MCF 10A (cell line): ENCODE data around the gene MZT2B. TPM values are rescaled to one million over a fixed set of nuclear protein-coding genes. Genes with fewer than 3 reads are reported as not detected.
"Not testable (repeated sequence)": the region's sequence is repeated elsewhere in the genome, so short reads cannot be mapped to it uniquely, and the experiment has no call there.

Experiments
- BruUV-seq: library from RNA; stranded (reverse); fragments of 400-500 nt; replicated peaks from 2 replicates; lab custom pipeline; 2021; lab: Mats Ljungman, UMichigan
- CTCF ChIA-PET: fragments of 300-600 bp; sonication (Branson Sonifier 250); formaldehyde crosslinking; extraction: SDS; loops from one replicate; lab custom pipeline; 2021; ENCODE audit warnings: antibody characterized with exemption, inconsistent platforms; lab: Yijun Ruan, JAX
- POLR2A ChIA-PET: fragments of 300-600, 350-650 bp; sonication (Branson Sonifier 250); formaldehyde crosslinking; extraction: SDS; loops from one replicate; lab custom pipeline; 2020; ENCODE audit warnings: antibody characterized with exemption, inconsistent platforms; lab: Yijun Ruan, JAX
- DNase-seq: peaks from one replicate; pipeline ENCODE4 v3.0.0-alpha.2; 2018; ENCODE audit not compliant: unreplicated experiment
- H3K27ac Mint-ChIP-seq: one replicate; pipeline ENCODE4 v1.8.0; 2022; ENCODE audit warnings: mild to moderate bottlenecking, low read depth, mixed read lengths; ENCODE audit not compliant: unreplicated experiment
- H3K27me3 Mint-ChIP-seq: one replicate; pipeline ENCODE4 v1.8.0; 2022; ENCODE audit warnings: mixed read lengths; ENCODE audit not compliant: insufficient read depth, unreplicated experiment
- H3K36me3 Mint-ChIP-seq: one replicate; pipeline ENCODE4 v1.8.0; 2022; ENCODE audit warnings: mild to moderate bottlenecking, moderate library complexity, mixed read lengths; ENCODE audit not compliant: insufficient read depth, unreplicated experiment
- H3K4me1 Mint-ChIP-seq: one replicate; pipeline ENCODE4 v1.8.0; 2022; ENCODE audit warnings: mixed read lengths; ENCODE audit not compliant: insufficient read depth, unreplicated experiment
- H3K4me3 Mint-ChIP-seq: one replicate; pipeline ENCODE4 v1.8.0; 2022; ENCODE audit warnings: mild to moderate bottlenecking, moderate library complexity, mixed read lengths; ENCODE audit not compliant: unreplicated experiment
- H3K9me3 Mint-ChIP-seq: one replicate; pipeline ENCODE4 v1.8.0; 2022; ENCODE audit warnings: mixed read lengths; ENCODE audit not compliant: unreplicated experiment
- CTCF ChIP-seq: fragments of 200-600 bp; IDR thresholded peaks from one replicate; pipeline ENCODE4 v1.8.0; 2022; ENCODE audit warnings: antibody characterized with exemption, mild to moderate bottlenecking; ENCODE audit not compliant: unreplicated experiment
- intact Hi-C: fragments of 100-400 bp; cut with micrococcal nuclease; formaldehyde crosslinking; loops from 2 replicates; pipeline ENCODE4 v1.14.1; 2022
- total RNA-seq: library from RNA; stranded (reverse); gene quantifications from 2 replicates; pipeline ENCODE4 v1.2.3, GENCODE V29; 2022

The MZT2B gene
- total RNA-seq, 1 experiment from 2014 or later, result 402 TPM

DNA sequence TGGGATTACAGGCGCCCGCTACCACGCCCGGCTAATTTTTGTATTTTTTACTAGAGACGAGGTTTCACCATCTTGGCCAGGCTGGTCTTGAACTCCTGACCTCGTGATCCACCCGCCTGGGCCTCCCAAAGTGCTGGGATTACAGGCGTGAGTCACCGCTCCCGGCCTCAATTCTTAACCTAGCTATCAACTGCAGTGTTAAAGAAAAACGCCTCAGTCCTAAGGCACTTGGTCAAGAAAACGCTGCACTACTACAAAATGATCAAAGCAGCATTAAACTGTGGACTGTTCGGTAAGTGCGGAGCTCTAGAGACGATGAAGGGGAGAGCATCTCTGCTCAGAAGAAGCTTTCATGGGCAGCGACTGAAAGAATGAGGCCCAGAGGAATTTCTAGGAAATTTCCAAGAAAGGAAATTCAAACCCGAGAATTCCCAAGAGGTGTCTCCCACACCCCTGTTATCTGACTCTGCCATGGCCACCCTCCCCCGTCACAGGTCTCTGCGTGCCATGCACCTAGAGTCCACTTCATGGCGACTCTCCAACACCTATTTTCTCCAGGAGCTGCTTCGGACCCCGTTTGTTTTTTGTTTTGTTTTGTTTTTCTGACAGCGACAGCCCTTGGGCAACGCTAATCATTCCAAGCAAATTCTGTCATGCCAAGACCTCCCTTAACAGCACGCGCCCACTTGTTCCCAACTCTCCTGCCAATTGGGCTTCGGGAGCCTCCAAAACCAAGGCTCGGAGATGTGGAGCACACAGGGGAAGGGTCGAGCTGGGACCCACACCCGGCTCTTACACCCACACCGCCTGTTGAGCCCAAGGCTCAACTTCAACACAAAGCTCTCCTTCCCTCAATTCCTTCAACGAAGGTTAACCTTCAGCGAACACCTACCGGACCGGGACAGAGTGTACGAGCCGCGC, 1.4 kb upstream of the MZT2B start:
- DNase-seq, result peak; percentile 5
- peak overlapping the region; percentile 92 for H3K27ac Mint-ChIP-seq
- not testable (repeated sequence) for H3K4me1 Mint-ChIP-seq, H3K9me3 Mint-ChIP-seq, H3K27me3 Mint-ChIP-seq
- ChIA-PET CTCF (interaction anchor here (0.6 to 5.7 kb wide), 11 partner anchors 10 to 1329 kb away, joined by 3 to 90 read pairs (median 4); partner anchors contain the start of gene IMP4), POLR2A (interaction anchor here (0.6 to 4.0 kb wide), 10 partner anchors 10 to 174 kb away, joined by 3 to 61 read pairs (median 6); partner anchors contain the start of gene IMP4)
- peaks cover 11% of the 10 kb centered on the region for H3K36me3 Mint-ChIP-seq
- peak overlapping the region; percentile 85 for H3K4me3 Mint-ChIP-seq
- BruUV-seq, result TSS peak; percentile 65
- intact Hi-C loops, result loop anchor here (1.0 to 10.0 kb wide), 2 partner anchors 74 to 152 kb away; no protein-coding TSS in a partner anchor

DNA sequence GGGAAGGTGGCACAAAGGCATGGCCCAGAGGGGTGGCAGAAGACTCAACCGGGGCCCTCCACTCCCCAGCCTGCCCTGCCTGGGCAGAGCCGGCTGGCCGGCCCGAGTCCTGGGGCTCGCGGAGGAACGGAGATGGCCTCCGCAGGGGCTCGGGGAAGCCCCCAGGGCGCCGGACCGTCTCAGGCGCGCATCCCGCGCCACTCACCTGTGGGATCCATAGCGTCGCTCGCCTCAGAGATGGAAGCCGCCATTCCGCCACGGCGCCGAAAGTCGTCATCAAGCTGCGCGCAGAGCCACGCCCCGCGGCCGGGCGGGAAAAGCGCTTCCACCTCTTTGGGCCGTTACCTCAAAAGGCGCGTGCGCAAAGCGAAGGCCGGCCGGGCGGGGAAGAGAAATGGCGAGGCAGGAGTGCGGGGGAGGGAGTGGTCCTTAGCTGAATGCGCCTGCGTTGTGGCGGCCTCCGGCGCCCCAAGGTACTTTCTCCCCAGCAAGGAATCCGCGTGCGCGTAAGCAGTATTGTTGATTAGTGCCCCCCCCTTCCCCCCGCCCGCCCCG, 660 bp upstream of the MZT2B start, which contains the start of gene SMPD4:
TSS of gene SMPD4 (minus strand) at position 278 of the 555 bp plus-strand sequence. CDS start 5,010 bp downstream, outside the sequence.
- peak within 1 kb of the TSS; percentile 85 for H3K4me3 Mint-ChIP-seq
- peak; percentile 96 for DNase-seq
- no peaks in the 10 kb centered on the region for H3K9me3 Mint-ChIP-seq
- POLR2A ChIA-PET, result interaction anchor here (0.6 to 4.0 kb wide), 11 partner anchors 10 to 173 kb away, joined by 3 to 61 read pairs (median 5); partner anchors contain the start of gene IMP4
- intact Hi-C loops, result loop anchor here (1.0 to 10.0 kb wide), 2 partner anchors 73 to 151 kb away; no protein-coding TSS in a partner anchor
- H3K27ac Mint-ChIP-seq, result peak within 1 kb of the TSS; percentile 92
- TF ChIP-seq CTCF, result no peak
- H3K27me3 Mint-ChIP-seq, result no peaks in the 10 kb centered on the region
- peaks cover 5% of the 10 kb centered on the region for H3K4me1 Mint-ChIP-seq
- no TSS peak for BruUV-seq
- CTCF ChIA-PET, result interaction anchor here (0.6 to 5.7 kb wide), 10 partner anchors 10 to 463 kb away, joined by 3 to 90 read pairs (median 4); partner anchors contain the start of genes IMP4 and PTPN18
- H3K36me3 Mint-ChIP-seq, result peaks cover 12% of the 10 kb centered on the region

DNA sequence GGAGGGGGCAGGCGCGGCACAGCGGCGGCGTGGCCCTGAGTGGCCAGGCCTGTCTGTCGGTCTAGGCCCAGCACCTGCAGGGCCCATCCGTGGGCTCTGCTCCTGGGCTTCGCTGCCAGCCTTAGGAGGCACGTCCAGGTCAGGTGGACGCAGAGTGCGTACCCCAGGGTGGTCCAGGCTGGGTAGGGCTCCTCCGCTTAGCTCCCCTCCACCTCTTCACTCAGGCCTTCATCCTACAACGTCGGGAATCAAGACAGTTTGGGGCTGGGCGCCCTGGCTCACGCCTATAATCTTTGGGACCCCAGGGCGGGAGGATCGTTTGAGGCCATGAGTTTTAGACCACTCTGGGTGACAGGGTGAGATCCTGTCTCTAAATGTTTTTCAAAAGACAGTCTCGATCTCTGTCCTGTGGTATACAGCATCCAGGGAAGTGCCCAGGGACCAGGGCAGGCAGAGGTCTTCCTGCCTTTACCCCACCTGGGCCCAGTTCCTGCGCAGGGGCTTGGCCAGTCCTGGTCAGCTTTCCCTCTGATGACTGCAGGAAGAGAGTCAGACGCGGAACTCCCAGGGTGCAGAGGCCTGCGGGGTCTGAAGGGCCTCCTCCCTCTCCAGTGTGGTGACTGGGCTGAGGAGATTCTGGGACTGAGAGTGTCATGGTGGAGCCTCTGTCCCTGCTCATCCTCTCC, 907 bp downstream of the MZT2B start:
- Mint-ChIP-seq H3K36me3 (peaks cover 16% of the 10 kb centered on the region), H3K27ac (peak overlapping the region; percentile 82), H3K4me3 (peak overlapping the region; percentile 76)
- not testable (repeated sequence) for H3K9me3 Mint-ChIP-seq, H3K27me3 Mint-ChIP-seq, BruUV-seq, H3K4me1 Mint-ChIP-seq
- intact Hi-C loops, result loop anchor here (10.0 kb wide), 1 partner anchor 72 kb away; no protein-coding TSS in a partner anchor
- ChIA-PET POLR2A (interaction anchor here (1.3 to 4.0 kb wide), 4 partner anchors 145 to 159 kb away, joined by 8 to 61 read pairs (median 20); partner anchors contain the start of gene IMP4), CTCF (interaction anchor here (0.6 to 5.7 kb wide), 4 partner anchors 145 to 581 kb away, joined by 3 to 90 read pairs (median 10); no protein-coding TSS in a partner anchor)
- peak; percentile 13 for DNase-seq

DNA sequence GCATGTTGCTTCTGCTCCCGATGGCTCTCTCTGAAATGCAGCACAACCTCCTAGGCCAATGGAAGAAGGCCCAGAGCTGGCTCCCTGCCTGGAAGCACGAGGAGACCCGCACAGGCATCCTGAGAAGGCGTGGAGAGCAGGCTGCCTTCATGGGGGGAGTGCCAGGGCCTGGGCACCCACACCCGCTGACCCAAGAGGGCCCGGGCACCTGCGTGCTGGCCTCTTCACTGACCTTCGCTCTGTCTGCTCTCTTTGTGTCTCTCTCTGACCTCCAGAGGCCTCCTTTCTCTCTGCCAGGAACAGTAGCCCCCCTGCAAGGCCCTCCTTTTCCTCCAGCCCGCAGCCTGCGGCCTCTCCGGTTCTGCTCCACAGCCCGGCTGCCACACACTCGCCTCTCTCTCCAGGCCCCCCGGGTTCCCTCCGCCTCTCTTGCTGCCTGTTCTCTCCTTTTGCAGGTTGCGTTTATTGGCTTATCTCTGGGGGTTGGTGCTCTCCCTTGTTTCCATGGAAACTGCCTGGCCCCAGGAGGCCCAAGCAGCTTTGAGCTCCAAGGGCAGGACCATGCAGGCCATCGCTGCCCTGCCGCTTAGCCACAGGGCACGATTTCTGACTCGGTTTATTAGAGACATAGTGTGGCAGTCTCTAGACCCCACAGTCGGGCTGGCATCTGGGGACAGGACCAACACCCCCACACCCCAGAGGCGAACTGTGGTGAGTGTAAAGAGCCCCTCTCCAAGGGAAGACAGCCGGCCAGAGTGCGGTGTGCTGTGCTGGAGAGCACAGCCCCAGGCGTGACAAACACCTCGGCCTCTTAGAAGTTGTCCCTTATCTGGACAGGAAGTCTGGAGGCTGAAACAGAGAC, 1.7 kb downstream of the MZT2B start:
- no peaks in the 10 kb centered on the region for H3K27me3 Mint-ChIP-seq
- H3K36me3 Mint-ChIP-seq, result peaks cover 15% of the 10 kb centered on the region
- no peaks in the 10 kb centered on the region for H3K9me3 Mint-ChIP-seq
- intact Hi-C loops, result loop anchor here (10.0 kb wide), 1 partner anchor 71 kb away; no protein-coding TSS in a partner anchor
- no TSS peak for BruUV-seq
- H3K27ac Mint-ChIP-seq, result peak overlapping the region; percentile 82
- peak; percentile 7 for DNase-seq
- ChIA-PET POLR2A (no interaction called here), CTCF (interaction anchor here (5.7 kb wide), 1 partner anchor 151 kb away, joined by 90 read pairs; no protein-coding TSS in a partner anchor)
- TF ChIP-seq CTCF, result no peak
- H3K4me1 Mint-ChIP-seq, result peaks cover 5% of the 10 kb centered on the region
- H3K4me3 Mint-ChIP-seq, result peak overlapping the region; percentile 76
